OCI-LY1 (cell line): ENCODE measurements around the gene NR1H2.
"Not testable (repeated sequence)": the region's sequence is repeated elsewhere in the genome, so short reads cannot be mapped to it uniquely, and the experiment has no call there.

ENCODE experiments used
- H2AFZ ChIP-seq: fragments of 200-600 bp; sonication (generic), shearing (Covaris generic); 2 replicates; pipeline ENCODE4 v1.6.0; 2014; ENCODE audit warnings: antibody characterized with exemption, mild to moderate bottlenecking, low read length
- H3F3A ChIP-seq: fragments of 200-600 bp; sonication (generic), shearing (Covaris generic); 2 replicates; pipeline ENCODE4 v1.6.0; 2014; ENCODE audit warnings: mild to moderate bottlenecking, antibody characterized with exemption, low read length, moderate library complexity; ENCODE audit not compliant: insufficient read depth
- H3K27ac ChIP-seq: fragments of 200-600 bp; sonication (generic); 2 replicates; pipeline ENCODE4 v1.5.1; 2014; ENCODE audit warnings: low read length, mixed run types, mild to moderate bottlenecking, low read depth; ENCODE audit not compliant: poor library complexity, severe bottlenecking
- H3K27me3 ChIP-seq: fragments of 200-600 bp; sonication (generic); 2 replicates; pipeline ENCODE4 v1.6.0; 2014; ENCODE audit warnings: antibody characterized with exemption, mild to moderate bottlenecking, low read length, moderate library complexity; ENCODE audit not compliant: insufficient read depth
- H3K36me3 ChIP-seq: fragments of 200-600 bp; sonication (generic); 2 replicates; pipeline ENCODE4 v1.6.1; 2014; ENCODE audit warnings: mild to moderate bottlenecking, antibody characterized with exemption, low read length, moderate library complexity, mixed read lengths; ENCODE audit not compliant: insufficient read depth
- H3K4me1 ChIP-seq: fragments of 200-600 bp; sonication (generic); 2 replicates; pipeline ENCODE4 v1.5.1; 2014; ENCODE audit warnings: mild to moderate bottlenecking, low read length, moderate library complexity; ENCODE audit not compliant: insufficient read depth, severe bottlenecking
- H3K4me2 ChIP-seq: fragments of 200-600 bp; sonication (generic), shearing (Covaris generic); 2 replicates; pipeline ENCODE4 v1.6.1; 2014; ENCODE audit warnings: low read length
- H3K4me3 ChIP-seq: fragments of 200-600 bp; sonication (generic); 2 replicates; pipeline ENCODE4 v1.5.1; 2014; ENCODE audit warnings: low read length, low read depth, mild to moderate bottlenecking, mixed read lengths; ENCODE audit not compliant: poor library complexity, severe bottlenecking
- H3K79me2 ChIP-seq: fragments of 200-600 bp; shearing (Covaris generic); 2 replicates; pipeline ENCODE4 v1.6.1; 2016; ENCODE audit warnings: mixed run types, low read length, mixed read lengths; ENCODE audit not compliant: insufficient read depth
- H3K9ac ChIP-seq: fragments of 200-600 bp; sonication (generic), shearing (Covaris generic); 2 replicates; pipeline ENCODE4 v1.6.1; 2014; ENCODE audit warnings: mild to moderate bottlenecking, low read length, mixed read lengths
- H3K9me2 ChIP-seq: fragments of 200-600 bp; sonication (generic), shearing (Covaris generic); 2 replicates; pipeline ENCODE4 v1.6.1; 2014; ENCODE audit warnings: low read depth, mild to moderate bottlenecking, low read length, mixed read lengths
- H3K9me3 ChIP-seq: fragments of 200-600 bp; shearing (Covaris generic); 2 replicates; pipeline ENCODE4 v1.6.1; 2014; ENCODE audit warnings: low read length, mixed read lengths
- H4K20me1 ChIP-seq: fragments of 200-600 bp; sonication (generic), shearing (Covaris generic); 2 replicates; pipeline ENCODE4 v1.6.0; 2016; ENCODE audit warnings: mild to moderate bottlenecking, low read length; ENCODE audit not compliant: insufficient read depth
- CTCF ChIP-seq: fragments of 200-600 bp; sonication (generic), shearing (Covaris generic); IDR thresholded peaks from 2 replicates; pipeline ENCODE4 v1.5.1; 2017; ENCODE audit warnings: mild to moderate bottlenecking, antibody characterized with exemption, low read length, moderate library complexity, mixed read lengths
- EZH2 ChIP-seq: fragments of 200-600 bp; sonication (generic), shearing (Covaris generic); IDR thresholded peaks from 2 replicates; pipeline ENCODE4 v1.8.0; 2017; ENCODE audit warnings: borderline replicate concordance, mixed run types, mild to moderate bottlenecking, antibody characterized with exemption, low read length, moderate library complexity, mixed read lengths

The NR1H2 gene

GRCh38 chr19:50328224-50328872 lies 47.9 kb upstream of the NR1H2 start:
- Histone ChIP-seq H3K4me2 (peak overlapping the region; percentile 73), H3K9me3 (no peaks in the 10 kb centered on the region), H3K79me2 (no peaks in the 10 kb centered on the region), H3K36me3 (0 out of 2 replicates have a peak, but pooled peaks cover 3% of the 10 kb centered on the region), H3F3A (peaks cover 4% of the 10 kb centered on the region; the same call in 1 of the 2 replicates), H3K27me3 (peaks cover 14% of the 10 kb centered on the region), H3K9ac (peak overlapping the region; percentile 52; the same call in 1 of the 2 replicates), H2AFZ (no peak overlapping the region), H3K9me2 (no peaks in the 10 kb centered on the region), H3K4me3 (peak overlapping the region; percentile 58), H4K20me1 (0 out of 2 replicates have a peak, but pooled peaks cover 2% of the 10 kb centered on the region), H3K27ac (no peak overlapping the region), H3K4me1 (peaks cover 64% of the 10 kb centered on the region)
- TF ChIP-seq CTCF (no peak), EZH2 (no peak)

- Histone ChIP-seq H3K27me3 (peaks cover 14% of the 10 kb centered on the region), H3K9me3 (no peaks in the 10 kb centered on the region), H2AFZ (no peak overlapping the region), H3K27ac (no peak overlapping the region), H4K20me1 (0 out of 2 replicates have a peak, but pooled peaks cover 2% of the 10 kb centered on the region), H3F3A (peaks cover 4% of the 10 kb centered on the region; the same call in 1 of the 2 replicates), H3K9me2 (no peaks in the 10 kb centered on the region), H3K4me1 (peaks cover 67% of the 10 kb centered on the region), H3K9ac (no peak overlapping the region), H3K36me3 (no peaks in the 10 kb centered on the region), H3K4me2 (no peak overlapping the region), H3K4me3 (peak overlapping the region; percentile 58), H3K79me2 (no peaks in the 10 kb centered on the region)
- no peak for TF ChIP-seq CTCF
- TF ChIP-seq EZH2: no peak
Observed at GRCh38 chr19:50328873-50329145, 47.4 kb upstream of the NR1H2 start.

- H3K4me3 ChIP-seq: peak within 1 kb of the TSS; percentile 69
- no peak for TF ChIP-seq EZH2
- H3K79me2 ChIP-seq: no peaks in the 10 kb centered on the region
- peaks cover 5% of the 10 kb centered on the region; the same call in 1 of the 2 replicates for H3K36me3 ChIP-seq
- peaks cover 4% of the 10 kb centered on the region; the same call in 1 of the 2 replicates for H3F3A ChIP-seq
- no peaks in the 10 kb centered on the region for H3K9me2 ChIP-seq
- H2AFZ ChIP-seq: no peak within 1 kb of the TSS
- 0 out of 2 replicates have a peak, but pooled peaks cover 2% of the 10 kb centered on the region for H4K20me1 ChIP-seq
- peaks cover 14% of the 10 kb centered on the region for H3K27me3 ChIP-seq
- no peaks in the 10 kb centered on the region for H3K9me3 ChIP-seq
- H3K4me2 ChIP-seq: peak within 1 kb of the TSS; percentile 87
- H3K9ac ChIP-seq: peak within 1 kb of the TSS; percentile 69
- H3K27ac ChIP-seq: peak within 1 kb of the TSS; percentile 89
- peaks cover 72% of the 10 kb centered on the region for H3K4me1 ChIP-seq
Observed at GRCh38 chr19:50329146-50329925, 46.9 kb upstream of the NR1H2 start, which contains the start of gene KCNC3. Gene KCNC3 (minus strand): TSS chr19:50329377. CDS start chr19:50329082, 295 bp downstream.

- H3F3A ChIP-seq, H3K9me2 ChIP-seq, H4K20me1 ChIP-seq, H3K36me3 ChIP-seq, H3K9me3 ChIP-seq, H3K79me2 ChIP-seq, H2AFZ ChIP-seq: not testable (repeated sequence)
- Histone ChIP-seq H3K9ac (peak overlapping the region; percentile 69), H3K4me1 (peaks cover 73% of the 10 kb centered on the region), H3K4me3 (peak overlapping the region; percentile 69), H3K27ac (peak overlapping the region; percentile 89), H3K27me3 (peaks cover 14% of the 10 kb centered on the region), H3K4me2 (peak overlapping the region; percentile 87)
Observed at GRCh38 chr19:50329926-50330294, 46.3 kb upstream of the NR1H2 start.
